ENCODE data around the gene ZSCAN21.

ZSCAN21 gene

DNA sequence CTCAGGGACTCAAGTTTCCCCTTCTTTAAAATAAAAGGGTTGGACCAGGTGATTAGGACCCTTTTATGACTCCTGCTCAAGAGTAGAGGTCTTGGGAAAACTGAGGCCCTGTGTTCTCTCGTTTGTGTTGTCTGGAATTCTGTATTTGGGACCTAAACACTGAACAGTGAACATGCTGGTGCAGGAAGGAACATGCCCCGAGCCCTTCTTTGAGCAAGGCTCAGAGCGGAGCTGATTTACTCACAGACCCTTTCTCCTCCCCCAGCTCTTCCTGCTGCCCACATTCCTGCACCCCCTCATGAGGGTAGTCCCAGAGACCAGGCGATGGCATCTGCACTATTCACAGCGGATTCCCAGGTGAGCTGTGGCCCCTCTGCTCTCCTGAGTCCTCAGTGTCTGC, 20.0 kb upstream of the ZSCAN21 start:
- no peak for DNase-seq

DNA sequence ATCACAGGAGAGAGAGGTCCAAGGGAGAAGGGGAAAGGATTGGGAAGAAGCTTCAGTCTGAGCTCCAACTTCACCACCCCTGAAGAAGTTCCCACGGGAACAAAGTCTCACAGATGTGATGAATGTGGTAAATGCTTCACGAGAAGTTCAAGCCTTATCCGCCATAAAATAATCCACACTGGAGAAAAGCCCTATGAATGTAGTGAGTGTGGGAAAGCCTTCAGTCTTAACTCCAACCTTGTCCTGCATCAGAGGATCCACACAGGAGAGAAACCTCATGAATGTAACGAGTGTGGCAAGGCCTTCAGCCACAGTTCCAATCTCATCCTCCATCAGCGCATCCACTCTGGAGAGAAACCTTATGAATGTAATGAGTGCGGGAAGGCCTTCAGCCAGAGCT, 16.0 kb upstream of the ZSCAN21 start:
- DNase-seq = no peak

DNA sequence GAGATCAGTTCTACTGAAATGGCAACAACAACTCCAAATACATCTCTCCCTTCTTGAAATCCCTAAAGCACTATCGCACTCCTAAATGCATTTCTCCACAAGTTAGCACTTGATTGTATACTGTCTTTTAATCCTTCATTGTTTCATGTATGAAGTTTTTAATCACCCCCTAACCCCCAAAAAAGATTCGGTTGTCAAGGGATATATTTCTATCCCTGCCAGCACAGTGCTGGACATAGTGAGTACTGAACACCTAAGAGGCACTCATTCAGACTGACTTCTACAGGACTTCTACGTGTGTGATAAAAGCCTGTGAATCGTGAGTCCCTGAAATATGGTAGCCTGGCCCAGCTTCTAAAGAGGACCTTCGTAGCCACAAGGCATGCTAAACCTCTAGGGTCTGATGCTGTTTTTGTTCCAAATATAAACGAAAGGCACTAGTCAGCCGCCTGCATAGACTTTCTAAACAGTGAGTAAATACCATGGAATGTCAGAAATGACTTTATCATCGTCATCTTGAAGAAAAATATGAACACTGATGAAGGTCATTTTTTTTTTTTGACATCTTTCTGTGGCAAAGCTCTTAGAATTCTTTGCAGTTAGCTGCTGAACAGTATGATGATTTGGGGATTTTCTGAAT, 14.6 kb upstream of the ZSCAN21 start:
- no peak for DNase-seq

DNA sequence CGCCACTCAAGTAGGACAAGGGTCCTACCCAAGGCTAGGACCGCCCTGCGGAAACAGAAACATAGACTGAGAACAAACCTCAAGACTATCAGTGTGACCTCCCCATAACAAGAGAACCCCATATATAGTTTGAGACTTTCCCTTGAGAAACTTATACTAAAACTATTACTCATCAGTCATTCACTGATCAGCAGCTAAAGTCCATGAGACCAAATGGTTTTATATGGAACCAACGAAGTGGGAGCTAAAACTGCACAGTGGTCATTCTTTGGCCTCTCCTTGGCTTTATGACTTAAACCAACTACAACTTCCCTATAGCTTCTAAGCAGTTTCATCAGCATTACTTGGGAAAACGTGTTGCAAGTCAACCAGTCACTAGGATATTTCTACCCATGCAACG, 13.7 kb upstream of the ZSCAN21 start:
- DNase-seq = no peak

DNA sequence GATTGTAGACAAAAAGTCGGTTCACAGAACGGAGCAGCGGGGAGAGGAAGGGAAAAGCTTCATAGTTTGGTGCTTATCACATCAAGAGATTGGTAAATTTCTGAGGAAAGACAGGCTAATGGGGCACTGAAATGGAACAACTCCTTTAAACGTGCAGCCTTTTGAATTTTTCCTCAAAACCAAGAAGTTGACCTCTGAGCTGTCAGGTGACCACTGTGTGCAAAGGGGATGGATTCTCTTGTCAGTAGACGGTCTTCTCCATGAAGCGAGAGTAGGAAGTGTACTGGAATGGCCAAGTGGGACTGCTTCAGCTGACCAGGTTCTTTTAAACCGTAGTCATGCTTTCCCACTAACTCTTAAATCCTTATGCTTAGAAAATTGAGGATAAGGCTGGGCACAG, 11.2 kb upstream of the ZSCAN21 start:
- DNase-seq = no peak

DNA sequence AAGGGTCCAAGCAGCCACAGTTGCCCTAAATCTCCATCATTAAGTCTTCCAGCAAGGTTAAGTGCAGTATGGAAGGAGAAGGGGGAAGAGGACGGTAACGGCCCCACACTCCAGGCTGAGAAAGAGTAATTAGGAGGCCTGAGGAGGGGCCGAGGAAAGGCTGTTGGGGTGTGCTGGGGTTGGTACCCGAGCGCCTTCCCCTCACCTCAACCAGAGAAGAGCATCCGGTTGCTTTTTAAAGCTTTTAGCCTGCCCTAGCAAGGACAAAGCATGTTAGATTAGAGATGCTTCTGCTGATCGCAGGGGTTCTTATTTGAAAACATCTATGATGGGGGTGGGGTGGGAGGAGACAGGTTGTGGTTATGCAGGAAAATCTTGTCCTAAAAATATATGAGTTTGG, 9.0 kb upstream of the ZSCAN21 start:
- no peak for DNase-seq

DNA sequence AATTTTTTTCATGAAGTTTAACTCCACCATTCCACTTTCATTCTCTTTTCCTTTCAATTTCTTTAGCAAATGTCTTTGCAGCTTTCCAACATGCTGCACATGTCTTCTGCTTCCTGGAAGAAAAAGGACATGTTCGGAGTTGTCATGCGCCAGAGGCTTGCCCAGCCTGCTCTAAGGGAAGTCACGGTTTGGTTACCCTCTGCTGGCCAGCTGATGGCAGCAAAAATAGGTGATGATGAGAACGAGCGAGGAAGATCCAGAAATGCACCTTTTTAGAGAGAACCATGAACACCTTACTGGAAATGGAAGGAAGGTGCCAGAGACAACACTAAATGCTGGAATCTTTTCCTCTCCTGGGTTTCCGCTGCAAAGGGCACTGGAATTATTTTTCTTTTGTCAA, 4.9 kb upstream of the ZSCAN21 start:
- no peak for DNase-seq

DNA sequence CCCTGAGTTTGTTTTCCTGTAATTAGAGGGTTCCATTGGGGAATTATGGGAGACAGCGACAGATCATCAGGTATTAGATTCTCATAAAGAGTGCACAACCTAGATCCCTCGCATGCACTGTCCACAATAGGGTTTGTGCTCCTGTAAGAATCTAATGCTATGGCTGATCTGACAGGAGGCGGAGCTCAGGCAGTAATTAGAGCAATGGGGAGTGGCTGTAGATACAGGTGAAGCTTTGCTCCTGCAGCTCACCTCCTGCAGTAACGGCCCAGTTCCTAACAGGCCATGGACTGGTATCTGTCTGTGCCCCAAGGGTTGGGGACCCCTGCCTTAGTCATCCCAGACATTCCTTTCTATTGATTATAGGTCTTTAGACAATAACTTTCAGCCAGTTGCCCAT, 894 bp upstream of the ZSCAN21 start:
- DNase-seq = no peak

DNA sequence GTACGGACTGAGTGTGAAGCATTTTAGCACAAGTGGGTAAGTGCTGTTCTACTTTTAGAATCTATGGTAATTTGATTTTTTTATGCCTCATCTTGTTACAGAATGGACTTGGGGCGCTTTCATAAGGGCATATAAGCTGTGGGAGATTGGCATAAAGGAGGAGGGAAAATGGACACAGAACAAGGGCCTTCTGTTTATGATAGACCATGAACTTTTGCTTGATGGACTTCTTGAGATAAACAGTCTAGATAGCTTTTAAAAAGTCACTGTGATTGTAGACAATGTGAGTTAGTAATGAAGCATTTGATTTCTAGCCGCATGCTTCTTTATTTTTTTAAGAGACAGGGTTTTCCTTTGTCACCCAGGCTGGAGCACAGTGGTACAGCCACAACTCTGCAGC, 2.0 kb downstream of the ZSCAN21 start:
- no peak for DNase-seq

DNA sequence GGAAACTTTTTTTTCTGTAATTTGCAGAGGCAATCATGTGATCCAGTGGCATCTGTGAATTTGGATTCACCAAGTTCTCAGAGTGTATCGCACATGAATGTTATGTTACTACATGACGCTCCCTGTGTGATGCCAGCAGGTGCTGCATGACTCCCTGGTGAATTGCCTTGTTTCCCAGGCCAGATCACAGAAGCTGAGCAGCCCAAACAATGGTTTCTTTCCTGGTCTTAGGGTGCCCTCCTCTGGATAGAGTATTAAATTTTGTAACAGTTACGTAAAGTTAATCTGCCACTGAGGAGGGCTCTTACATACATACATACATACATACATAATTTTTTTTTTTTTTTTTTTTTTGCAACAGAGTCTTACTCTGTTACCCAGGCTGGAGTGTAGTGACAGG, 3.6 kb downstream of the ZSCAN21 start:
- no peak for DNase-seq

DNA sequence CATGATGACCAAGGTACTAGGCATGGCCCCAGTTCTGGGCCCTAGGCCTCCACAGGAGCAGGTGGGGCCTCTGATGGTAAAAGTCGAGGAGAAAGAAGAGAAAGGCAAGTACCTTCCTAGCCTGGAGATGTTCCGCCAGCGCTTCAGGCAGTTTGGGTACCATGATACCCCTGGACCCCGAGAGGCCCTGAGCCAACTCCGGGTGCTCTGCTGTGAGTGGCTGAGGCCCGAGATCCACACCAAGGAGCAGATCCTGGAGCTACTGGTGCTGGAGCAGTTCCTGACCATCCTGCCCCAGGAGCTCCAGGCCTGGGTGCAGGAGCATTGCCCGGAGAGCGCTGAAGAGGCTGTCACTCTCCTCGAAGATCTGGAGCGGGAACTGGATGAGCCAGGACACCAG, 7.4 kb downstream of the ZSCAN21 start:
- DNase-seq = no peak

DNA sequence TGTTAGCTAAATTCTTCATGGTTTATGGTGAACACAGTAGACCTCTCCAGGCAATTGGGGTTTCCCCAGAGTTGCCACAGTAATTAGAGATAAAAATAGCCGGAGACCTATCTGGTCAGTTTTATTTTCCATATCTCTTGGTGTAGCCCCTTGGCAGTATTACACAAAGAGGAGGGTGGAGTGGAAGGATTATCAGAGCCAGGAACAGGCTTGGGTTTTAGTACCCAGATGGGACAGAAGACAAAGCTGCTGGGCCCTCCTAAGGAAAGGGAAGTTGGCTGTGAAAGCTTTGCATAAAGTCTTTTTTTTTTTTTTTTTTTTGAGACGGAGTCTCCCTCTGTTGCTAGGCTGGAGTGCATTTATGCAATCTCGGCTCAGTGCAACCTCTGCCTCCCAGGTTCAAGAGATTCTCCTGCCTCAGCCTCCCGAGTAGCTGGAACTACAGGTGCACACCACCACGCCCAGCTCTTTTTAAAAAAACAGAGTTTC, 9.7 kb downstream of the ZSCAN21 start:
- DNase-seq = no peak

DNA sequence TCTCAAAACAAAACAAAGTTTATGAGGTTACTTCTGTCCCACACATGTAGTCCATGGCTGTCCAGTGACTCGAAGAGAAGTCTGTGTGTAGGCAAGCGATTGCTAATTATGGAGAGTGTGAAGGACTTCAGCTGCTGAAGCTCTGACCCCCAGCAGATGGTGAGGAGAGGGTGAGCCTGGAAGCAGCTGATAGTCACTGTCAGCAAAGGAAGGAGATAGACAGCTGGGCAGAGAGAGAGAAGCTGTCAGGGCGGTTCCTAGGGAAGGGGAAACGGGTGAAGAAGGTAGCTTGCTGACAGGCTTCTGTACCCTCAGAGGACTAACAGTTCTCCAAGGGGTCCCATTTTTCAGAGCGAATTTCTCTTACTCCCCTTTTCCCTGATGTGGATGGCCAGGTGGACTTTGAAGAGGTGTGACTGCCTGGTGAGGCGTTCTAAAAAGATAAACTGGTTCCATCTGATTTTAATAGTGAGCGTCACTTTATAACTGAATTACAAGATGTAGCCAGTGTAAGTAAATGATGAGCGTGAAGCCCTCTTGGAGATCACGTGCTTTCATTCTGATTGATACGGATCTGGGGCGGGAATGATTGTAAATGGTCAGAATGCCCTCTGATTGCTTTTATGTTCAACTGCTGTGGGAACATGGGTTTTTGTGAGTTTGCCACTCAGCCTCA, 12.1 kb downstream of the ZSCAN21 start:
- no peak for DNase-seq

DNA sequence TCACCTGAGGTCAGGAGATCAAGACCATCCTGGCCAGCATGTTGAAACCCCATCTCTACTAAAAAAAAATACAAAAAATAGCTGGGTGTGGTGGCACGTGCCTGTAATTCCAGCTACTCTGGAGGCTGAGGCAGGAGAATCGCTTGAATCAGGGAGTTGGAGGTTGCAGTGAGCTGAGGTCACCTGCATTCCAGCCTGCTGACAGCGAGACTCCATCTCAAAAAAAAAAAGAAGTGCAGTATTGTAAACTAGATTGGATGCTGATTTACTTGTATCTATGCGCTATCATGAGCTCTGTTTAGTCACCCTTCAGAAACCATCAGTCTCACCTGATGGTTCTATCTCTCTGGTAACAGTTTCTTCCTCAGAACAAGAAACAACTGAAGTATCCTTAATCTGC, 13.8 kb downstream of the ZSCAN21 start:
- DNase-seq = no peak

DNA sequence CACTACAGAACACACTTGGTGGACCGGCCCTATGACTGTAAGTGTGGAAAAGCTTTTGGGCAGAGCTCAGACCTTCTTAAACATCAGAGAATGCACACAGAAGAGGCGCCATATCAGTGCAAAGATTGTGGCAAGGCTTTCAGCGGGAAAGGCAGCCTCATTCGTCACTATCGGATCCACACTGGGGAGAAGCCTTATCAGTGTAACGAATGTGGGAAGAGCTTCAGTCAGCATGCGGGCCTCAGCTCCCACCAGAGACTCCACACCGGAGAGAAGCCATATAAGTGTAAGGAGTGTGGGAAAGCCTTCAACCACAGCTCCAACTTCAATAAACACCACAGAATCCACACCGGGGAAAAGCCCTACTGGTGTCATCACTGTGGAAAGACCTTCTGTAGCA, 14.6 kb downstream of the ZSCAN21 start:
- DNase-seq = no peak

DNA sequence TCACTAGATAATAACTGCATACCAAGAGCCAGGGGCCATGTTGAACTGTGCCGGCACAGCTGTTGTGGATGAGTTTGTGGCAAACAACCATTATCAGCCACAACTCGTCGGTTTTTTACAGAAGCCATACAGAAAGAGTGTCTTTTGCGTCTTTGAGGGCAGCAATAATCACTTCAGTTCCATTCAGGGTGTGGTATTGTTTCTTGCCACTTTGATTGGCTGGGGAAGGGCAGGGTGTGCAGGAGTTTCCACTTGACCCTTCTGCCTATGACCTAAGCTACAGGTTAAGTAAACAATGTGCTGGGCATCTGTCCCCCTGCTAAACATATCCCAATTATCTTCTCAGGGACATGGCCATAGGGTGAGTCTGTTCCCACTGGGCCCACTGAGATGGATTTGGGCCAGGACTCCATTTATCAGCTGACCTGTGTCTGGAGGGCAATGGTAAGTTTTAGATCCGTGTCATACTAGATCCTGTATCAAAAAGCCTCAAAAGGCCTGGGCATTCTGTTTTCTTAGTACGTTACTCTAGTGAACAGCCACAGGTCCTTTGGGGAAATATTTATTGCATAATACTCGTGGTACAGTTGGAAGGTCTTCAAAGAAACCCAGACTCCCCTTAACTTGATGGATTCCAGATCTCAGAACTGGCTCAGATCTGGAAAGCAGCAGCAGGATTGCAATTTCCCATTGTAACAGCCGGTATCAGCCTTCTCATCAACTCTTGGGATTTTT, 16.0 kb downstream of the ZSCAN21 start:
- DNase-seq = no peak

DNA sequence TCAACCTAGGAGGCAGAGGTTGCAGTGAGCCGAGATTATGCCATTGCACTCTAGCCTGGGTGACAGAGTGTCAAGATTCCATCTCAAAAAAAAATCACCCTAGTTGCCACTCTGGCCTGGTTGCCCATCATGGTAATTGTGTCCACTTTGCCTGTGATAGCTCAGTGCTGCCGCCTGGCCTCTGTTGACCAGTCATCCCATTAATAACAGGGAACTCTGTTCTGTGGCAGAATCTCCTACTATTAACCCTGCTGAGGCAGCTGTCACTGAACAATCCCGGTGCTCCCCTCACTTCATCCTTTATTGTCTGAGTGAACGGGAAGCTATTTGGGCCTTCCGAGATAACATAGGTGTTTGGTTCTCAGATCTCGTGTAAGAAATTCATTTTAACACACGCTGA, 17.4 kb downstream of the ZSCAN21 start:
- no peak for DNase-seq

DNA sequence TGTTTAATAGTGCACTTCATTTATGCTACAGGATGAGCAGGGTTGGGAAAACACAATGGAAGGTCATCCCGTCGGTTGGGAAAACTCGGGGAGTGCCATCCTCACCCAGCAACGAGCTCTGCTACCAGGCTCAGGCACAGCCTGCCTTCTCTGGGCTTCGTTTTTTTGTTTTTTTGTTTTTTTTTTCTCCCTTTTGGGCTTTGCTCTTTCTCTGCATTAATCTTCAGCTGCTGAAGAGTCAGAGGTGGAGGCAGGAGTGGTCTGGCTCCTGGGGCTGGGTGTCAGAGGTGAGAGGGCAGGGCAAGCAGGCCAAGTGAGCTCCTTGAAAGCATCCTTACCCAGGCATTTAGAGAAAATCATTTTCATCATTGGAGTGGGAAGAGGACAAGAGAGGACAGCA, 20.4 kb downstream of the ZSCAN21 start:
- no peak for DNase-seq

DNA sequence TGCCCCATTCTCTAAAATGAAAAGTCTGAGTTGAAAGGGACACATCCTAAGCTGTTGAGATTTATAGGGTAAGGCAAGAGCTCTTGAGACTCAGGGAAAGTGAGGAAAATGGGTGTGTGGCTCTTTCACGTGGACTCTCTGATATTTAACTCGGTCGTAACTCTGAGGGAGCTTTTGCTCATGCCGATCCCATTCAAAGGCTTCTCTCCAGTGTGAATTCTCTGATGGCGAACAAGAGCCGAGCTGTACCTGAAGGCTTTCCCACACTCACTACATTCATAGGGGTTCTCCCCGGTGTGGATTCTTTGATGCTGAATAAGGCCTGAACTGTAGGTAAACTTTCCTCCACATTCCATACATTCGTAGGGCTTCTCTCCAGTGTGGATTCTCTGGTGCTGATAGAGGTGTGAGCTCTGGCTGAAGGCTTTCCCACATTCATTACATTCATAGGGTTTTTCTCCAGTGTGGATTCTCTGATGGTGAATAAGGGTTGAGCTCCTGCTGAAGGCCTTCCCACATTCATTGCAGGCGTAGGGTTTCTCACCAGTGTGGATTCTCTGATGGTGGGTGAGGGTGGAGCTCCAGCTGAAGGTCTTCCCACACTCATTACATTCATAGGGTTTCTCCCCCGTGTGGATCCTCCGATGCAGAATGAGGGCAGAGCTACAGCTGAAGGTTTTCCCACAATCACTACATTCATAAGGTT, 21.6 kb downstream of the ZSCAN21 start:
- DNase-seq = no peak

DNA sequence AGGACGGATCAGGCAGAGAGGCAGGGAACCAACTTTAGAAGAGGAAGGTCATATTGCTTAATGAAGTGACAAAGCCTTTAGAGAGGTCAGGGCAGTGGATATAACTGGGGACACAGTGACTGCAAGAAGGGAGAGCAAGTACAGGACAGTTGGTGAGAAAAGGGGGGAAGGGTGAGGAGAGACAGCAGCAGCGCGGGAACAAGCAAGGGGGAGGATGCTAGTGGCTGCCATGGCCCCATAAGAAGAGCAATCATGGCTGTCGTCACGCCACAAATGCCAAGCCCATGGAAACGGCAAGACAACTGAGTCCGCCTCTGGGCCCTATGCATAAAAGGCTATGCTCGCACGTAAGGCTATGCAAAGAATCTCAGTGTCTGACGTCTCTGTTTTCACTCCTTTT, 22.9 kb downstream of the ZSCAN21 start:
- no peak for DNase-seq

DNA sequence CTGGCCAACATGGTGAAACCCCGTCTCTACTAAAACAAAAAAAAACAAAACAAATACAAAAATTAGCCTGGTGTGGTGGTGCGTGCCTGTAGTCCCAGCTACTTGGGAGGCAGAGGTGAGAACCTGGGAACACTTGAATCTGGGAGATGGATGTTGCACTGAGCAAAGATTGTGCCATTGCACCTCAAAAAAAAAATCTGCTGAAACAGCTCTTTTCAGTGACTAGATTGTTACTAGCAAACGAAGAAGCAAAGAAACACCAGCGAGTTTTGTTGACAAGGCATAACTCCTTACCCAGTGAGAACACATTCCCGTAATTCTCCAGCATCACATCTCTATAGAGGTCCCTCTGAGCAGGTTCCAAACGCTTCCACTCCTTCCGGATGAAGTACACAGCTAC, 25.3 kb downstream of the ZSCAN21 start:
- DNase-seq = no peak

DNA sequence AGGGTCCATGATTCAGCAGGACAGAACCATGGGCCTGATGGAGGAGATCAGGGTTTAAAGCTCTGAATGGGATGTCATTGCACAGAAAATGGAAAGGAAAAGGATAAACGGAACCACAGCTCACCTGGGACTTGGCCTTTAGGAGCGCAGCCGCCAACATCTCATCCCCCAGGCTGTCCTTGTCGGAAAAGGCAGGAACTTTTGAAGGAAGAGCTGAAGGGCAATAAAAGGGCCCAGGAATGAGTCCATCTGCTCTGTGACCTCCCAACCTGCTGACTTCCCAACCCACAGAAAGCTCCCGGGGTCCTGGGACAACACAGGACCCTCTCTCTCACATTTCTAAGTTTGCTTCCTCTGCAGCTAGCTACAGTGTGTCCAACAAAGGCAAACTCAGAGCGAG, 25.8 kb downstream of the ZSCAN21 start:
- no peak for DNase-seq

DNA sequence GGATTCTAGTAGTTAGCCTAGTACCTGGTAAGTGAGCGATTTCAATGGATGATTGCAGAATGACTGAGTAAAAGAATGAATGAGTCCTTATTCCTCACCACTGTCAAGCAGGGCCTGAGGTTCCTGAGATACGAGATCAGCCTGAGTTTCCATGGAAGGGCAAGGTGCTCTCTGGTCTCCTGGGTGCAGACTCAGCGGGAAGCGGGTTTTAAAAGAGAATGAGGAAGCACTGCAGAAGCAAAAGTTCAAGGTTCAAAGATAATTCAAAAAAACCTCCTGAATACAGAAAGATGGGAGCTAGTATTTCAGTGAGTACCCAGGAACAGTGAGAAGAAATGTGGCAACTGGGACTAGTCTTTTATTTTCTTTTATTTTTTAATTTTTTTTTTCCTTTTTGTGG, 27.6 kb downstream of the ZSCAN21 start:
- no peak for DNase-seq
